GM11168 (cell line): ENCODE data around the gene PLA1A.

ENCODE experiments used
- in situ Hi-C: fragments of 300-500 bp; cut with MboI; formaldehyde crosslinking; loops from one replicate; pipeline ENCODE4 v1.12.0; 2022; ENCODE audit warnings: low sequenced_read_pairs; ENCODE audit not compliant: unreplicated experiment

PLA1A gene

GRCh38 chr3:119632829-119633228, 35.1 kb downstream of the PLA1A start:
- in situ Hi-C loops, result no loop called here

GRCh38 chr3:119635719-119636118, 38.0 kb downstream of the PLA1A start:
- in situ Hi-C loops, result no loop called here

GRCh38 chr3:119636249-119636648, 38.6 kb downstream of the PLA1A start:
- in situ Hi-C loops, result no loop called here

GRCh38 chr3:119636891-119637611, 39.4 kb downstream of the PLA1A start:
- in situ Hi-C loops, result no loop called here

GRCh38 chr3:119637679-119638477, 40.2 kb downstream of the PLA1A start:
- in situ Hi-C loops, result no loop called here

GRCh38 chr3:119639494-119640350, 42.0 kb downstream of the PLA1A start:
- in situ Hi-C loops, result no loop called here

- in situ Hi-C loops, result no loop called here
These were observed 43.7 kb downstream of the PLA1A start for GRCh38 chr3:119641416-119641815.

GRCh38 chr3:119642746-119643473, 45.2 kb downstream of the PLA1A start:
- in situ Hi-C loops, result no loop called here

GRCh38 chr3:119643528-119643927, 45.8 kb downstream of the PLA1A start:
- in situ Hi-C loops, result no loop called here

- in situ Hi-C loops, result no loop called here
These were observed 46.8 kb downstream of the PLA1A start for GRCh38 chr3:119644481-119644880.

- in situ Hi-C loops, result no loop called here
These were observed 48.1 kb downstream of the PLA1A start for GRCh38 chr3:119645813-119646212.

- in situ Hi-C loops, result no loop called here
These were observed 49.5 kb downstream of the PLA1A start for GRCh38 chr3:119647171-119647570.

- in situ Hi-C loops, result no loop called here
These were observed 50.3 kb downstream of the PLA1A start for GRCh38 chr3:119647843-119648575.

GRCh38 chr3:119649761-119650160, 52.1 kb downstream of the PLA1A start:
- in situ Hi-C loops, result no loop called here

- in situ Hi-C loops, result no loop called here
These were observed 54.8 kb downstream of the PLA1A start for GRCh38 chr3:119652306-119653033.

GRCh38 chr3:119653876-119654275, 56.2 kb downstream of the PLA1A start:
- in situ Hi-C loops, result no loop called here

- in situ Hi-C loops, result no loop called here
These were observed 60.4 kb downstream of the PLA1A start for GRCh38 chr3:119657887-119658702.

GRCh38 chr3:119658994-119659393, 61.3 kb downstream of the PLA1A start:
- in situ Hi-C loops, result no loop called here
